HG02759 (cell line): ENCODE data around the gene HOXD8.

Experiments
- ATAC-seq: cut with Tn5 transposase; IDR thresholded peaks from one replicate; pipeline ENCODE4 v1.9.1; 2021; ENCODE audit warnings: mild to moderate bottlenecking, moderate library complexity; ENCODE audit not compliant: unreplicated experiment

The HOXD8 gene

GRCh38 chr2:176171351-176172006 lies 42.0 kb downstream of the HOXD8 start:
- no peak for ATAC-seq

GRCh38 chr2:176172007-176172894 lies 42.7 kb downstream of the HOXD8 start:
- no peak for ATAC-seq

- ATAC-seq, result no peak
Measured at GRCh38 chr2:176172895-176173566, 43.5 kb downstream of the HOXD8 start.

- no peak for ATAC-seq
Measured at GRCh38 chr2:176173567-176174381, 44.3 kb downstream of the HOXD8 start.

- ATAC-seq, result no peak
Measured at GRCh38 chr2:176174382-176174823, 44.9 kb downstream of the HOXD8 start.

GRCh38 chr2:176174824-176175708 lies 45.6 kb downstream of the HOXD8 start:
- ATAC-seq, result no peak

- no peak for ATAC-seq
Measured at GRCh38 chr2:176175709-176176607, 46.5 kb downstream of the HOXD8 start.

GRCh38 chr2:176177580-176178037 lies 48.1 kb downstream of the HOXD8 start:
- no peak for ATAC-seq

GRCh38 chr2:176178038-176178756 lies 48.7 kb downstream of the HOXD8 start:
- ATAC-seq, result no peak

- no peak for ATAC-seq
Measured at GRCh38 chr2:176178757-176179295, 49.3 kb downstream of the HOXD8 start.

- no peak for ATAC-seq
Measured at GRCh38 chr2:176181551-176181950, 52.0 kb downstream of the HOXD8 start.
